IPS DF 6.9 (cell line): ENCODE measurements around the gene SERF2.
"Not testable (repeated sequence)": the region's sequence is repeated elsewhere in the genome, so short reads cannot be mapped to it uniquely, and the experiment has no call there.

Experiments used
- DNase-seq: peaks from one replicate; pipeline ENCODE4 v3.0.0-alpha.2; 2013; ENCODE audit warnings: low read depth, low spot score
- H3K27ac ChIP-seq: one replicate; pipeline ENCODE4 v1.5.1; 2013; ENCODE audit warnings: low read length, control low read depth
- H3K27me3 ChIP-seq: 2 replicates; pipeline ENCODE4 v1.6.1; 2013; ENCODE audit warnings: mild to moderate bottlenecking, low read length; ENCODE audit not compliant: control insufficient read depth, insufficient read depth
- H3K36me3 ChIP-seq: 2 replicates; pipeline ENCODE4 v1.6.1; 2013; ENCODE audit warnings: low read length; ENCODE audit not compliant: control insufficient read depth, insufficient read depth
- H3K4me1 ChIP-seq: 2 replicates; pipeline ENCODE4 v1.6.1; 2013; ENCODE audit warnings: low read length; ENCODE audit not compliant: control insufficient read depth, insufficient read depth
- H3K4me3 ChIP-seq: 2 replicates; pipeline ENCODE4 v1.5.1; 2013; ENCODE audit warnings: mild to moderate bottlenecking, low read length
- H3K9me3 ChIP-seq: 2 replicates; pipeline ENCODE4 v1.6.1; 2013; ENCODE audit warnings: low read length, inconsistent platforms; ENCODE audit not compliant: control insufficient read depth, insufficient read depth
- WGBS: extraction: QIAGEN DNeasy Blood & Tissue Kit; methylation state at CpG from one replicate; pipeline ENCODE4 v1.1.7; 2013; ENCODE audit warnings: mixed read lengths, missing lambda C conversion rate; ENCODE audit not compliant: insufficient read length, insufficient coverage; 5-methylcytosine and 5-hydroxymethylcytosine counted together

SERF2 gene

GRCh38 chr15:43830691-43831275 lies 38.7 kb downstream of the SERF2 start:
- not testable (repeated sequence) for H3K4me3 ChIP-seq, H3K27ac ChIP-seq, H3K36me3 ChIP-seq, H3K27me3 ChIP-seq, DNase-seq, H3K4me1 ChIP-seq, H3K9me3 ChIP-seq
- WGBS: no CpG with 5 or more reads among the region's 9 CpGs

- H3K4me1 ChIP-seq, H3K27ac ChIP-seq, DNase-seq, H3K27me3 ChIP-seq, H3K9me3 ChIP-seq, H3K36me3 ChIP-seq, H3K4me3 ChIP-seq: not testable (repeated sequence)
- no CpG with 5 or more reads among the region's 14 CpGs for WGBS
These were observed 39.5 kb downstream of the SERF2 start for GRCh38 chr15:43831519-43832052.

- not testable (repeated sequence) for H3K27me3 ChIP-seq, H3K27ac ChIP-seq, H3K9me3 ChIP-seq, DNase-seq, H3K4me1 ChIP-seq, H3K36me3 ChIP-seq, H3K4me3 ChIP-seq
- WGBS: no CpG with 5 or more reads among the region's 6 CpGs
These were observed 40.4 kb downstream of the SERF2 start for GRCh38 chr15:43832485-43832884.

GRCh38 chr15:43845421-43845820 lies 53.3 kb downstream of the SERF2 start:
- no peaks in the 10 kb centered on the region for H3K9me3 ChIP-seq
- H3K4me1 ChIP-seq: no peaks in the 10 kb centered on the region; the same call in 1 of the 2 replicates
- no peaks in the 10 kb centered on the region; the same call in 1 of the 2 replicates for H3K36me3 ChIP-seq
- DNase-seq: no peak
- H3K27me3 ChIP-seq: no peaks in the 10 kb centered on the region
- no peak overlapping the region for H3K4me3 ChIP-seq
- no peak overlapping the region for H3K27ac ChIP-seq
